SIG-M5 treated with dmso at 0.1 percent for 504 hours (cell line): ENCODE data around the gene NATD1.

Experiments used
- DNase-seq: peaks from one replicate; lab custom pipeline; 2025; ENCODE audit not compliant: unreplicated experiment; lab: John Stamatoyannopoulos, UW

Gene NATD1

DNA sequence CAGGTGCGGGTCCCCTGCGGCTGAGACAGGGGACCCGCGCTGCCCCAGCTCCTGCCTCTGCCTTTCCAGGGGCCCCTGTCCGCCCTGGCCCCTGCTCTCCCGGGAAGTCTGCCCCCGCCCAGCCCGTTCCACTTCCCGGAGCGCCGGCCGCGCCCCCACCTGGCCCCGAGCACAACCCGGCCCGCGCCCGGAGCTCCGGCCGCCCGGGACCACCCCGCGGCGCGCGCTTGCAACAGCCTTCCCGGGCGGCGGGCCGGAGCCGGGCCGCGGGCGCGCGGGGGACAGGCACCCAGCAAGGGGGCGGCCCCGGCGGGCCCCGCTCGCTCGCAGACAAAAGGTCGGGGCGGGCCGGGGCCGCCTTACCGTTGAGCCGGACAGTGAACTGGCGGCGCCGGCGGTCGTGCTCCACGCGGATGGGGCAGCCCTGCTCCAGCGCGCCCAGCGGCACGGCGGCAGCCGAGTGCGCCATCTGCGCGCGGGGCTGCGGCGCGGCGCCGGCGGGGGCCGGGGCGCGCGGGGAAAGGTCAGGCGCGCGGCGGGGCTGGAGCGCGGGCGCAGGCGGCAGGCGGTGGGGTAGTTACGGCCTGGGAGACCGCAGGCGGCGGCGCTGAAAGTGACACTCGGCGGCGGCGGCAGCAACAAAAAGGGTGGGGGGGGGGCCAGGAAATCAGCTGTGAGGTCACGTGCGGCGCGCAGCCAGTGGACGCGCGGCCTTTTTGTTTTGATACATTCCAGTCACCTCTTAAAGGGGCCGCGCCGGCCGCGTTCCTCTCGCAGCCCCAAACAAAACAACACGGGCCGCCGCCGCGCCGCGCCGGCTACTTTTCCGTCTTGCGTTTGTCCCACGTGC is at the start of gene NATD1:
TSS of gene NATD1 (minus strand) at position 615 of the 850 bp plus-strand sequence. CDS start at position 469, 146 bp downstream.
- peak; percentile 84 for DNase-seq

DNA sequence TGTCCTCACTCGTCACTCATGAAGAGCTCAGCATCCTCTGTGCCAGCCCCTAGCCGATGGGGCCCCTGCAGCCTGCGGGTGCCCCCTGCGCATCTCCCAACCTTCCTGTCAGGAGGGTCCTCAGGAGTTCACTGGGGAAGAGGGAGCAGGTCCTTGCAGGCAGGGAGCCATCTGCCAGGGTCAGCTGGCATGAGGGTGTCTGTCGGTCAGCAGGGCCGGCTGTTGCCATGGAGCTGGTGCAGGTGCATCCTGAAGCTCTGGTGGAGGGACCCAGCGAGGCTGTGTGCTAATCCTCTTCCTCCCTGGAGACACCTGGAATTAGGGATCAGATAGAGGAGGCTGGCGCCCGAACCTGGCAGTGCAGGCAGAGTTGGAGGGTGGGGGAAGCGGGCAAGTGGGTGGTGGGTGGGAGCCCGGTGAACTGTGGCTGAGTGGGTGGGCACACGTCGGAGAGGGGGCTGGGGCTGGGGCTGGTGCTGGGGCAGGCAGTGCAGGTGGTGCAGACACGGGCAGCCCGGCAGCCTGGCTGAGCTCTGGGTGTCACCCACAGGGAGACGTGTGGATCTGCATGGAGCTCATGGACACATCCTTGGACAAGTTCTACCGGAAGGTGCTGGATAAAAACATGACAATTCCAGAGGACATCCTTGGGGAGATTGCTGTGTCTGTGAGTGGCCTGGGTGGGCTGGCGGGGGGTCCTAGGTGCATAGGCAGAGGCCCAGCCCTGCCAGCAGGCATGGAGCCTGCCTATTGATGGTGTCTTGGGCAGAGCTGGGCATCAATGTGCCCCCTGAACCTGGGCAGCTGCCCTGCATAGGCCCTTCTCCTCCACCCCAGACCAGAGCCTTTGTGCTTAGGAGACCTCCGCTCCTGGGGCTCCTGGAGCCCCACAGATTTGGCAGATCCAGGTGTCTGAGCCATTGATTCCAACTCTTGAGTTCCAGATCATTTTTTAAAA is 48.7 kb upstream of the NATD1 start:
- no peak for DNase-seq

GRCh38 chr17:21300601-21301571 is 47.7 kb upstream of the NATD1 start:
- DNase-seq: no peak

GRCh38 chr17:21299981-21300600 is 46.9 kb upstream of the NATD1 start:
- no peak for DNase-seq

DNA sequence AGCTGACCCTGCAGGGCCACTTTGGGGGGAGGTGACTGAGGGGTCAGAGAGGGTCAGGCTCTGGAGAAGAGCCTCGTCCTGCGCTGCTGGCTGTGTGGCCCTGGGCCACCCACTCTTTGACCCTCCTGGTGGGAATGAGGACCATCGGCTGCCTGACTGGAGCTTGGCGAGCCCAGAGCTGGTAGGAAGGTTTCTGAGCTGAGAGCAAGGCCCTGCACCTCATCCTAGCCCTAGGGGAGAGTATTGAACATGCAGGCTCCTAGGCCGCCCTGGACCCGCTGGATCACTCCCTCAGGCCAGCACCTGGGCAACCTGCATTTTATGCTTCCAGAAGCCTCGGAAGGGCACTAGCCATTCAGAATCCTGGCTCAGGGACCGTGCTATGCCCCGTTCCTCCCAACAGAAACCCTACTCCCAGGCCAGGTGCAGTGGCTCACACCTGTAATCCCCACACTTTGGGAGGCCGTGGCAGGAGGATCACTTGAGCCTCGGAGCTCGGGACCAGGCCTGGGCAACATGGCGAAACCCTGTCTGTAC is 45.8 kb upstream of the NATD1 start:
- no peak for DNase-seq

- no peak for DNase-seq
Measured at GRCh38 chr17:21298056-21298982, 45.1 kb upstream of the NATD1 start.

- DNase-seq: no peak
Measured at GRCh38 chr17:21297597-21297996, 44.4 kb upstream of the NATD1 start.

DNA sequence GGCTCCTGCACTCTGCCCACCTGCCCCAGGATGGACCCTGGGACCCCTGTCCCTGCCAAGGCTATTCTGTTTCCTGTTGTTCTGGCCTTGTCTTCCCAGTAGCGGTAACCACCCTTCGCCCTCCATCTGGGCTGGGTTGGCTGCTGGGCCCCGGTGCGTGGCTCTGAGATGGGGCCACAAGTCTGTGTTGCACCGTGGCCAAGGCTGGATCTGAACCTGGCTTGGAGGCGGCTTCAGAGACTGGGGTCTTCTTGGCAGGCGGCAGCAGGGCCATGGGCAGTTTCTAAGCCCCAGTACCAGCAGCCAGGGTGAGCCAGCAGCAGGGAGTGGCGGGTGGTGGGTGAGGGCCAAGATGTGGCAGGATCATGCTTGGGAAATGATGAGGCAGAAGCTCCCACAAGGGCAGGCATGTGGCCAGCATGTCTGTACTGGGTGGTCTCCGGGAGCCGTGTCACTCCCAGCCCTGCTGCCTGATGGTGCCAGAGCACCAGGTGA is 43.9 kb upstream of the NATD1 start:
- DNase-seq: no peak

- no peak for DNase-seq
Measured at GRCh38 chr17:21296097-21297025, 43.2 kb upstream of the NATD1 start.

DNA sequence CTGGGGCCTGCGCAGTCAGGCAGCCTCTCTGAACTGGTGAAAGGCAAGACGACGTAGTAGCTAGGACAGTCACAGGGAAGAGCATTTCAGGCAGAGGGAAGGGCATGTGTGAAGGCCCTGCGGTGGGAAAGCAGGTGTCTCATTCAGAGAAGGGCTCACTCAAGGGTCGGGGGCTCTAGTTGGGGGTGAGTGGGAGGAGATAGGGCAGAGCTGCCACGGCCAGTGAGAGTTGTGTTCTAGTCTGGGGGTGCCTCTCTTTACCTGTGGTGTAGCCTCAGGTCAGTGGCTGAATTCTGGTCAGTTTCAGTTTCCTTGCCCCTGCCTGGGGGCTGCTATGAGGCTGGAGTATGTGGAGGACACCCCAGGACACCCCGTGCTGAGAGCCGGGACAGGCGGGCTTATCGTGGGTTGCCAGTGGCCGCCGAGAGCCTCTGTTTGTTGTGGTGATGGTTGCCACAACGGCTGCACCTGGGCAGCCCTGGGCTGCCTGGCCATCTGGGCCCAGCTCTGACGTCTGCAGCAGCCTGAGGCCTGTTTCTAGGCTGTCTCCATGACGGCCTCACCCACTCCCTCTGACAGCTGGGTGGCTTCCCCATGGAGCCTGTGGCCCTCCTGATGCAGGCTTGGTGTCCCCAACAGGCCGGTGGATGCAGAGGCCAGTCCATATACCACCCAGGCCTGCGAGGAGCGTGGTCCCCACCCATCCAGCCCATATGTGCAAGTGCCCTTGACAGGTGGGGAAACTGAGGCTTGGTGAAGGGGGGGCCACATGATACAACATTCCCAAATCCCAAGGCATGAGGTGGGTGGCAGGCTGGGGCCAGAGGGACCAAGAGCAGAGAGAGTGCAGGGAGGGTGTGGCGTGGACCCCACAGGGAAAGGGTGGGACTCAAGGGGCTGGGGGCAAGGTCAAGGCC is 42.1 kb upstream of the NATD1 start:
- no peak for DNase-seq

GRCh38 chr17:21294321-21295035 is 41.3 kb upstream of the NATD1 start:
- DNase-seq: no peak

DNA sequence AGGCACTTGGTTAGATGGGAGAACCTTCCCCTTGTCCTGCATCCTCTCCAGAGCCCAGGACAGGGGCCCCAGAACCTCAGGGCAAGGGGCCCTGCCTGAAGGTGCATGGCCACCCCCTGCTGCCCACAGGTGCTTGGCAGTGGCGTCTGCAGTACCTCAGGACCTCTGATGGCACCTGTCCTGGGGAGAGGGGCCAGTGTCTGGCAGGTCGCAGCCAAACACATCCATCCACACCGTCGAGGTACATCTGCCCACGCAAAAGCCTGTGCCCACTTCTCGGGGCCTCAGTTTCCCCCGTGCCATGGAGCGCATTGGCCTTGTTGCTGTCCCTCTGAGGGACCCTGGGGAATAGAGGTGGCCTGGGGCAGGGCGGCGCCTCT is 40.6 kb upstream of the NATD1 start:
- no peak for DNase-seq

- no peak for DNase-seq
Measured at GRCh38 chr17:21292867-21293830, 39.9 kb upstream of the NATD1 start.

DNA sequence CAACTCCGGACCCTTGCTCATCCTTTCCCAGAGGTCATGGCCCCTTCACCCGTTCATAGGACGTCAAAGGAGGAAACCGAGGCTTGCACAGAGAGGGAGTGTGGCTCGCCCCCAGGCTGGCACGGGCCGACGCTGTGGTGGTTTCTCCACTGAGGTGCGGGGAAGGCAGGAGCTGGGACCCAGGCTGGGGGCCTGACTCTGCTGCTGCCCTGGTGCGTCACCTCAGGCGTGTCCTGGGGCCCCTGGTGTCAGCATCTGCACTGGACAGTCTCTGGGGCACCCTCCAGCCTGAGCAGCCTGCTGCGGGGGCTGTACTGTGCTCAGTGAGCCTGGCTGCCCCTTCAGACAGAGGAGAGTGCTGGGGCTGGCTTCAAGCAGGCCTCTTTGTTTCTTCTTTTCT is 38.7 kb upstream of the NATD1 start:
- no peak for DNase-seq

DNA sequence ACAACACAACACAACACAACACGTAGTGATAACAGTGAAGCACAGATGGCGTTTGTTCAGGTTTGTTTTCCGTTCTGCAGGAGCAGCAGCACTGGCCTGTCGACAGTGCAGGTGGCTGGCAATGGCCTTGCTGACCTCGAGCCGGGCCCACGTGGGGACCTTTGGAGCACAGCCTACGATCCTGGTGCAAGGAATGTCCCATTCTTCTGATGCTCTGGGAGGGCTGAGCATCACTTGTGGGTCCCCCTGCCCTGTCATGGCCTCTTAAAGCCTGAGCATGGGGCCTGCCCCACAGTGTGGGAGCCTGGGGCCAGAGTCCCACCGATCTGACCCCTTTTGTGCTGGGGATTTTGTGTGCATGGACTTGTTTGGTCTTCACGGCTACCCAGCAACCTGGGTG is 38.1 kb upstream of the NATD1 start:
- DNase-seq: no peak
